ENCODE results near the gene SLC27A1. TPM values are rescaled to one million over a fixed set of nuclear protein-coding genes. Genes with fewer than 3 reads are reported as not detected.

SLC27A1 gene
- total and polyA plus RNA-seq, 10 of the 15 experiments (the other 5 are each of a cell fraction or from before 2014, with no cell fraction given): 0.11 to 2.3 (median 1.2) TPM

- DNase-seq (ENCODE audit: low read depth, low spot score) (peak; percentile 92), FAIRE-seq (peak; percentile 99), ATAC-seq (peak; percentile 92)
- H3K9me3 ChIP-seq (replicated peaks; ENCODE audit: control insufficient read depth, insufficient read depth, low read length): peaks cover under 1% of the 10 kb centered on the region; the same call in 2 of the 3 replicates
- H3K9ac ChIP-seq (ENCODE audit: control insufficient read depth, insufficient read depth, low read length): peak overlapping the region; percentile 78
- H3K79me2 ChIP-seq (ENCODE audit: control insufficient read depth, insufficient read depth, low read length): no peaks in the 10 kb centered on the region
- RAD21 ChIA-PET (ENCODE audit: unreplicated experiment): interaction anchor here (0.6 to 2.9 kb wide), 7 partner anchors 10 to 233 kb away, joined by 3 to 14 read pairs (median 3); partner anchors contain the start of gene PGLS
- BruUV-seq (replicated peaks): no TSS peak
- H4K20me1 ChIP-seq (ENCODE audit: control insufficient read depth, insufficient read depth): no peaks in the 10 kb centered on the region
- peak overlapping the region; percentile 23; the same call in 1 of the 2 replicates for H3K4me3 ChIP-seq
- intact Hi-C loops (cut with micrococcal nuclease; ENCODE audit: unreplicated experiment): no loop called here
- in situ Hi-C loops (cut with MboI): no loop called here
- SMC1A ChIA-PET (ENCODE audit: uncharacterized antibody, unreplicated experiment): interaction anchor here (0.6 to 3.6 kb wide), 5 partner anchors 11 to 330 kb away, joined by 3 to 15 read pairs (median 3); partner anchors contain the start of gene PGLS
- H3K4me1 ChIP-seq (ENCODE audit: control insufficient read depth, insufficient read depth, low read length): peaks cover 46% of the 10 kb centered on the region
- H3K4me2 ChIP-seq (ENCODE audit: control insufficient read depth, insufficient read depth): peak overlapping the region; percentile 97
- H3K27ac ChIP-seq (ENCODE audit: control insufficient read depth, insufficient read depth): peak overlapping the region; percentile 95
- no peaks in the 10 kb centered on the region; a peak in 1 of 4 replicates for H3K36me3 ChIP-seq (ENCODE audit: control insufficient read depth in 2 of 2, insufficient read depth in 2 of 2, low read length in 1 of 2)
- 2% methylated on average over 24 of the region's 24 CpGs for WGBS (ENCODE audit: insufficient coverage, insufficient replicate concordance, low lambda C conversion rate, missing lambda C conversion rate)
- CTCF ChIA-PET: interaction anchor here (0.7 to 4.0 kb wide), 8 partner anchors 12 to 111 kb away, joined by 3 to 19 read pairs (median 4); partner anchors contain the start of gene PGLS
- no peaks in the 10 kb centered on the region for H3K27me3 ChIP-seq (replicated peaks in 1 of 2; ENCODE audit: control insufficient read depth in 2 of 2, insufficient read depth in 2 of 2, low read length in 1 of 2)
- H2AFZ ChIP-seq (ENCODE audit: control insufficient read depth, low read depth, low read length): peak overlapping the region; percentile 71
- POLR2A ChIA-PET: interaction anchor here (0.5 to 4.3 kb wide), 5 partner anchors 11 to 253 kb away, joined by 3 to 33 read pairs (median 4); partner anchors contain the start of gene PGLS
- peak; percentile 99 for TF ChIP-seq BHLHE40 (IDR thresholded peaks at IDR 0.05; ENCODE audit: borderline replicate concordance in 1 of 2, low read depth in 2 of 2, low read length in 1 of 2)
- TF ChIP-seq CTCF (IDR thresholded peaks at IDR 0.05 in 2 of 3, conservative IDR thresholded peaks at IDR 0.05 in 1 of 3; ENCODE audit: control insufficient read depth in 2 of 3, extremely low read depth in 1 of 3, insufficient read depth in 1 of 3, low read depth in 3 of 3, low read length in 3 of 3): no peak
- TF ChIP-seq TARDBP (IDR thresholded peaks at IDR 0.05; ENCODE audit: borderline replicate concordance): peak; percentile 71; the same call in 1 of the 2 replicates
- TF ChIP-seq RBBP5 (conservative IDR thresholded peaks at IDR 0.05): no peak
- TF ChIP-seq PAX8 (IDR thresholded peaks at IDR 0.05): no peak
- TF ChIP-seq LARP7 (IDR thresholded peaks at IDR 0.05): 0 out of 2 replicates have a peak, but pooled peaks have one; percentile 57
- TF ChIP-seq RCOR1 (conservative IDR thresholded peaks at IDR 0.05; ENCODE audit: low read depth, low read length): no peak
- 0 out of 2 replicates have a peak, but pooled peaks have one; percentile 41 for TF ChIP-seq BMI1 (IDR thresholded peaks at IDR 0.05; ENCODE audit: borderline replicate concordance)
- TF ChIP-seq SMC3 (IDR thresholded peaks at IDR 0.05; ENCODE audit: borderline replicate concordance, low read length): no peak
- peak; percentile 55; the same call in 1 of the 2 replicates for TF ChIP-seq MTA3 (IDR thresholded peaks at IDR 0.05; ENCODE audit: borderline replicate concordance, low read length)
- TF ChIP-seq ETV6 (conservative IDR thresholded peaks at IDR 0.05 in 1 of 2, IDR thresholded peaks at IDR 0.05 in 1 of 2; ENCODE audit: borderline replicate concordance in 1 of 2, low read depth in 1 of 2): peak in 1 of 2 experiments; percentile 99; a peak in 2 of 4 replicates
- TF ChIP-seq CREM (IDR thresholded peaks at IDR 0.05; ENCODE audit: low read depth): peak; percentile 86
- no peak; the same call in 1 of the 3 replicates for TF ChIP-seq POU2F2 (IDR thresholded peaks at IDR 0.05; ENCODE audit: borderline replicate concordance, low read depth, low read length)
- TF ChIP-seq POLR2A (IDR thresholded peaks at IDR 0.05; ENCODE audit: low read depth, low read length): peak; percentile 82
- peak; percentile 91 for TF ChIP-seq PAX5 (IDR thresholded peaks at IDR 0.05; ENCODE audit: borderline replicate concordance, low read depth, low read length)
- peak; percentile 47; the same call in 1 of the 2 replicates for TF ChIP-seq BCL11A (IDR thresholded peaks at IDR 0.05; ENCODE audit: low read depth, low read length)
- peak; percentile 69 for TF ChIP-seq SMARCA5 (IDR thresholded peaks at IDR 0.05)
- TF ChIP-seq IRF5 (IDR thresholded peaks at IDR 0.05; ENCODE audit: borderline replicate concordance): no peak
- TF ChIP-seq CBFB (IDR thresholded peaks at IDR 0.05; ENCODE audit: low read depth): peak; percentile 97
- peak; percentile 56 for TF ChIP-seq PKNOX1 (IDR thresholded peaks at IDR 0.05)
Measured at GRCh38 chr19:17522988-17523872, 52.9 kb downstream of the SLC27A1 start.
